HEK293 (cell line): Measurements from ENCODE around the gene GLB1L2.

Experiments used
- CTCF ChIA-PET: fragments of 350-600 bp; formaldehyde crosslinking; extraction: SDS; loops from one replicate; lab custom pipeline; 2021; ENCODE audit warnings: antibody characterized with exemption; lab: Yijun Ruan, JAX
- POLR2A ChIA-PET: fragments of 300-600 bp; formaldehyde crosslinking; extraction: SDS; loops from one replicate; lab custom pipeline; 2020; ENCODE audit warnings: antibody characterized with exemption, inconsistent platforms; lab: Yijun Ruan, JAX
- H3K27ac ChIP-seq: fragments of 200-500 bp; sonication (Bioruptor generic); 2 replicates; pipeline ENCODE4 v1.5.1; 2014; ENCODE audit warnings: low read depth, low read length, control low read depth, inconsistent platforms; ENCODE audit errors: extremely low read depth
- H3K36me3 ChIP-seq, 2 experiments: fragments of 200-500 bp in 1 of 2; sonication (Bioruptor generic) in 1 of 2; 1 replicate in 1 of 2; 2 replicates in 1 of 2; pipeline ENCODE4 v1.5.1; 2014 to 2017; ENCODE audit warnings: inconsistent platforms in 2 of 2, low read length in 2 of 2; ENCODE audit not compliant: control insufficient read depth in 2 of 2, insufficient read depth in 1 of 2
- H3K4me1 ChIP-seq: fragments of 200-500 bp; sonication (Bioruptor generic); 2 replicates; pipeline ENCODE4 v1.5.1; 2014; ENCODE audit warnings: mild to moderate bottlenecking, low read length, inconsistent platforms; ENCODE audit not compliant: control insufficient read depth, insufficient read depth
- H3K4me3 ChIP-seq: 2 replicates; pipeline ENCODE4 v1.5.1; 2011; ENCODE audit warnings: low read depth, mild to moderate bottlenecking, control low read depth, low read length, moderate library complexity
- H3K9me3 ChIP-seq: fragments of 200-500 bp; sonication (Bioruptor generic); 2 replicates; pipeline ENCODE4 v1.5.1; 2014; ENCODE audit warnings: low read depth, low read length, inconsistent platforms; ENCODE audit not compliant: control insufficient read depth, insufficient read depth
- BCL11A ChIP-seq: fragments of 450-650 bp; formaldehyde crosslinking; IDR thresholded peaks from 2 replicates; pipeline ENCODE4 v1.5.1; 2016; ENCODE audit warnings: low read depth, missing biosample characterization, missing genetic modification characterization
- HIC1 ChIP-seq: fragments of 450-650 bp; formaldehyde crosslinking; IDR thresholded peaks from 2 replicates; pipeline ENCODE4 v1.5.1; 2016; ENCODE audit warnings: missing biosample characterization, missing genetic modification characterization
- OVOL3 ChIP-seq: fragments of 450-650 bp; formaldehyde crosslinking; IDR thresholded peaks from 2 replicates; pipeline ENCODE4 v1.5.1; 2016; ENCODE audit warnings: missing biosample characterization, missing genetic modification characterization
- SCRT2 ChIP-seq: fragments of 450-650 bp; formaldehyde crosslinking; IDR thresholded peaks from 2 replicates; pipeline ENCODE4 v1.5.1; 2016; ENCODE audit warnings: missing biosample characterization, missing genetic modification characterization
- ZBTB6 ChIP-seq: fragments of 450-650 bp; formaldehyde crosslinking; IDR thresholded peaks from 2 replicates; pipeline ENCODE4 v1.5.1; 2017; ENCODE audit warnings: missing biosample characterization, missing genetic modification characterization
- ZEB2 ChIP-seq: fragments of 450-650 bp; formaldehyde crosslinking; IDR thresholded peaks from 2 replicates; pipeline ENCODE4 v1.5.1; 2016; ENCODE audit warnings: missing biosample characterization, missing genetic modification characterization
- ZNF114 ChIP-seq: fragments of 450-650 bp; formaldehyde crosslinking; IDR thresholded peaks from 2 replicates; pipeline ENCODE4 v1.5.0; 2017; ENCODE audit warnings: missing biosample characterization, missing genetic modification characterization
- ZNF140 ChIP-seq: fragments of 450-650 bp; formaldehyde crosslinking; IDR thresholded peaks from 2 replicates; pipeline ENCODE4 v1.5.1; 2016; ENCODE audit warnings: missing biosample characterization, missing genetic modification characterization
- ZNF175 ChIP-seq: fragments of 450-650 bp; formaldehyde crosslinking; IDR thresholded peaks from 2 replicates; pipeline ENCODE4 v1.5.1; 2016; ENCODE audit warnings: missing biosample characterization, missing genetic modification characterization
- ZNF202 ChIP-seq: fragments of 450-650 bp; formaldehyde crosslinking; IDR thresholded peaks from 2 replicates; pipeline ENCODE4 v1.5.1; 2016; ENCODE audit warnings: missing biosample characterization, missing genetic modification characterization, borderline replicate concordance
- ZNF211 ChIP-seq: fragments of 450-650 bp; formaldehyde crosslinking; IDR thresholded peaks from 2 replicates; pipeline ENCODE4 v1.5.1; 2016; ENCODE audit warnings: low read depth, missing biosample characterization, missing genetic modification characterization
- ZNF513 ChIP-seq: fragments of 450-650 bp; IDR thresholded peaks from 2 replicates; pipeline ENCODE4 v1.5.1; 2018; ENCODE audit warnings: missing biosample characterization, missing genetic modification characterization
- ZNF571 ChIP-seq: fragments of 450-650 bp; formaldehyde crosslinking; IDR thresholded peaks from 2 replicates; pipeline ENCODE4 v1.5.0; 2017; ENCODE audit warnings: missing biosample characterization, missing genetic modification characterization
- ZNF660 ChIP-seq: fragments of 450-650 bp; IDR thresholded peaks from 2 replicates; pipeline ENCODE4 v1.5.1; 2018; ENCODE audit warnings: missing biosample characterization, mild to moderate bottlenecking, missing genetic modification characterization
- ZNF707 ChIP-seq: fragments of 450-650 bp; formaldehyde crosslinking; IDR thresholded peaks from 2 replicates; pipeline ENCODE4 v1.5.1; 2016; ENCODE audit warnings: missing biosample characterization, missing genetic modification characterization
- ZNF791 ChIP-seq: fragments of 450-650 bp; formaldehyde crosslinking; IDR thresholded peaks from 2 replicates; pipeline ENCODE4 v1.5.1; 2016; ENCODE audit warnings: missing biosample characterization, missing genetic modification characterization
- ZSCAN23 ChIP-seq: fragments of 450-650 bp; formaldehyde crosslinking; IDR thresholded peaks from 2 replicates; pipeline ENCODE4 v1.5.1; 2016; ENCODE audit warnings: missing biosample characterization, missing genetic modification characterization
- TF ChIP-seq, protein P1 (sequence below): fragments of 450-650 bp; formaldehyde crosslinking; IDR thresholded peaks from 2 replicates; pipeline ENCODE4 v1.5.1; 2017; ENCODE audit warnings: missing biosample characterization, missing genetic modification characterization

Gene GLB1L2

DNA sequence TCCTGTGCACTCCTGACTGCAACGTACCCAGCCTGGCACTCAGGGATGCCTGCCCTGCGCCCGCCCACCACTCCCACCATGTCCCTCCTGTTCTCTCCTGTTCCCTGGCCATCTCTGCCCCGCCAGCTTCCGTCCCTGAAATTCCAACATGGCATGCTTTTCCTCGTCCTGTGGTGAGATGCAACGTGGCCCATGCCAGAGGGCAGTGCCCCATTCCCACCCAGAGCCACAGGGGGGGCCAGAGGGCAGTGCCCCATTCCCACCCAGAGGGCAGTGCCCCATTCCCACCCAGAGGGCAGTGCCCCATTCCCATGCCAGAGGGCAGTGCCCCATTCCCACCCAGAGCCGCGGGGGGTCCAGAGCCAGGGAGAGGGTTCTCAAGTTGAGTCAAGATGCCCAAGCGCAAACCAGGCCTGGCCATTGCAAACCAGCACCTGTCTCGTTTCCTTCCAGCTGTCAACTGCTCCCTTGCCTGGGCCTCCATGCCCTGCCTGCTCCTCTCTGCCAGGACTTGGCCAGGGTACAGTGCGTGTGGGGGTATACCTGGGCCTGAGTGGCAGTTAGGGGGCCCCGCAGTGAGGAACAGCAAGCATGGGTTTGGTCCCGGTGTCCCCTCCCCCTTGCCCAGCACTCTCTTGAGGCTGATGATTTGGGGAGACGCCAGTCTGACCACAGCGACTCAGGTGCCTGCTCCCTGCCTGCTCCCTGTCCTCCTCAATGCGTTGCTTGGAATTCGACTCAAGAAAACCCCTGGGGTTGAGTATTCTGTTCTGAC lies 65.7 kb downstream of the GLB1L2 start:
- H3K9me3 ChIP-seq: no peaks in the 10 kb centered on the region
- ChIA-PET POLR2A (no interaction called here), CTCF (interaction anchor here (0.7 kb wide), 1 partner anchor 56 kb away, joined by 3 read pairs; no protein-coding TSS in a partner anchor)
- H3K36me3 ChIP-seq: no peaks in the 10 kb centered on the region
- H3K27ac ChIP-seq: no peak overlapping the region
- no peaks in the 10 kb centered on the region for H3K4me1 ChIP-seq
- TF ChIP-seq HIC1 (tag by site-specific recombination): peak; percentile 73; the same call in 1 of the 2 replicates
- TF ChIP-seq ZNF202 (tag by site-specific recombination): no peak
- no peak overlapping the region for H3K4me3 ChIP-seq

DNA sequence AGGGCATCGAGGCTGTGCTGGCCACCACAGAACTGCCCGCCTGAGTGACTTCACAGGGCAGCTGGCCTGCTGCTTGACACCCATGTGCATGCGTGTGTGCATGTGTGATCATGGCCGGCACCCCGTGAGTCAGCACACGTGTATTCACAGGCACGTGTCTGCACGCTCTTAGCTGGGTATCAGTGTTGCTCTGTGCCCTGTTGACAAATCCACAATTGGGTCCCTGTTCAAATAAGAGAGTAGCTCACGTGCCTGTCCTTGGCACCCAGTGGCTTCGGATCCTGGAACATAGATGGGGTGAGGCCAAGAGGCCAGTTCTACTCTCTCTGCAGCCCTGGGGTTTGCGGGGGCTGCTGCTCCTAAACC lies 66.3 kb downstream of the GLB1L2 start:
- CTCF ChIA-PET: no interaction called here
- Histone ChIP-seq H3K9me3 (no peaks in the 10 kb centered on the region), H3K4me3 (no peak overlapping the region), H3K36me3 (no peaks in the 10 kb centered on the region)
- TF ChIP-seq, protein P1, sequence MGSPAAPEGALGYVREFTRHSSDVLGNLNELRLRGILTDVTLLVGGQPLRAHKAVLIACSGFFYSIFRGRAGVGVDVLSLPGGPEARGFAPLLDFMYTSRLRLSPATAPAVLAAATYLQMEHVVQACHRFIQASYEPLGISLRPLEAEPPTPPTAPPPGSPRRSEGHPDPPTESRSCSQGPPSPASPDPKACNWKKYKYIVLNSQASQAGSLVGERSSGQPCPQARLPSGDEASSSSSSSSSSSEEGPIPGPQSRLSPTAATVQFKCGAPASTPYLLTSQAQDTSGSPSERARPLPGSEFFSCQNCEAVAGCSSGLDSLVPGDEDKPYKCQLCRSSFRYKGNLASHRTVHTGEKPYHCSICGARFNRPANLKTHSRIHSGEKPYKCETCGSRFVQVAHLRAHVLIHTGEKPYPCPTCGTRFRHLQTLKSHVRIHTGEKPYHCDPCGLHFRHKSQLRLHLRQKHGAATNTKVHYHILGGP (tag by site-specific recombination): no peak
- TF ChIP-seq ZNF140 (tag by site-specific recombination): no peak
- TF ChIP-seq ZNF707 (tag by site-specific recombination): no peak
- TF ChIP-seq BCL11A (tag by site-specific recombination): no peak
- no peak for TF ChIP-seq ZNF114
- TF ChIP-seq ZBTB6 (tag by site-specific recombination): no peak
- no peak for TF ChIP-seq ZNF571 (tag by site-specific recombination)
- TF ChIP-seq ZNF513 (tag by site-specific recombination): no peak
- no peak for TF ChIP-seq ZNF791 (tag by site-specific recombination)
- TF ChIP-seq SCRT2 (tag by site-specific recombination): no peak
- TF ChIP-seq OVOL3: no peak
- no peak for TF ChIP-seq ZNF211
- TF ChIP-seq ZNF660: no peak
- TF ChIP-seq ZNF175: no peak
- TF ChIP-seq ZSCAN23 (tag by site-specific recombination): no peak
- no peak for TF ChIP-seq ZEB2
- TF ChIP-seq, all 188 proteins: peak for 0
- H3K4me1 ChIP-seq: no peaks in the 10 kb centered on the region
- no peak overlapping the region for H3K27ac ChIP-seq
- POLR2A ChIA-PET: no interaction called here
